ENCODE data around the gene TMOD2.

TMOD2 gene

GRCh38 chr15:51738553-51738952 is 12.8 kb upstream of the TMOD2 start:
- no peak for DNase-seq (ENCODE audit: extremely low spot score)
- ChIA-PET CTCF (interaction anchor here (1.3 to 3.7 kb wide), 3 partner anchors 19 to 89 kb away, joined by 3 to 15 read pairs (median 8); no protein-coding TSS in a partner anchor), POLR2A (no interaction called here)
- TF ChIP-seq CTCF (IDR thresholded peaks at IDR 0.05; ENCODE audit: control extremely low read depth, extremely low read depth, low read depth, missing control alignments), result no peak

GRCh38 chr15:51739061-51739712 is 12.2 kb upstream of the TMOD2 start:
- ChIA-PET CTCF (interaction anchor here (2.2 to 3.7 kb wide), 2 partner anchors 38 to 89 kb away, joined by 8 to 15 read pairs; no protein-coding TSS in a partner anchor), POLR2A (no interaction called here)
- no peak for DNase-seq (ENCODE audit: extremely low spot score)
- no peak for TF ChIP-seq CTCF (IDR thresholded peaks at IDR 0.05; ENCODE audit: control extremely low read depth, extremely low read depth, low read depth, missing control alignments)

GRCh38 chr15:51749307-51749706 is 2.1 kb upstream of the TMOD2 start:
- no peak for DNase-seq (ENCODE audit: extremely low spot score)
- TF ChIP-seq CTCF (IDR thresholded peaks at IDR 0.05; ENCODE audit: control extremely low read depth, extremely low read depth, low read depth, missing control alignments), result no peak
- POLR2A ChIA-PET, result no interaction called here
- CTCF ChIA-PET, result interaction anchor here (1.2 to 2.6 kb wide), 4 partner anchors 13 to 32 kb away, joined by 3 to 10 read pairs (median 4); partner anchors contain the start of gene LYSMD2

GRCh38 chr15:51750186-51750585 is 1.2 kb upstream of the TMOD2 start:
- no peak for TF ChIP-seq CTCF (IDR thresholded peaks at IDR 0.05; ENCODE audit: control extremely low read depth, extremely low read depth, low read depth, missing control alignments)
- ChIA-PET CTCF (no interaction called here), POLR2A (no interaction called here)
- no peak for DNase-seq (ENCODE audit: extremely low spot score)

GRCh38 chr15:51751697-51752683 is 593 bp downstream of the TMOD2 start:
- TF ChIP-seq CTCF (IDR thresholded peaks at IDR 0.05; ENCODE audit: control extremely low read depth, extremely low read depth, low read depth, missing control alignments), result no peak
- ChIA-PET POLR2A (no interaction called here), CTCF (interaction anchor here (0.7 to 1.8 kb wide), 4 partner anchors 23 to 102 kb away, joined by 3 to 6 read pairs (median 4); no protein-coding TSS in a partner anchor)
- DNase-seq (ENCODE audit: extremely low spot score), result no peak

GRCh38 chr15:51752888-51753287 is 1.5 kb downstream of the TMOD2 start:
- DNase-seq (ENCODE audit: extremely low spot score), result no peak
- POLR2A ChIA-PET, result no interaction called here
- no peak for TF ChIP-seq CTCF (IDR thresholded peaks at IDR 0.05; ENCODE audit: control extremely low read depth, extremely low read depth, low read depth, missing control alignments)
- CTCF ChIA-PET, result interaction anchor here (1.2 to 5.8 kb wide), 3 partner anchors 16 to 103 kb away, joined by 3 to 41 read pairs (median 6); no protein-coding TSS in a partner anchor

All from GM10248 (cell line).